T-helper 9 cell (primary cell): ENCODE measurements around the gene DCTN2.
"Not testable (repeated sequence)": the region's sequence is repeated elsewhere in the genome, so short reads cannot be mapped to it uniquely, and the experiment has no call there.

Source experiments
- DNase-seq: peaks from one replicate; pipeline ENCODE4 v3.0.0-alpha.2; 2020

DCTN2 gene

DNA sequence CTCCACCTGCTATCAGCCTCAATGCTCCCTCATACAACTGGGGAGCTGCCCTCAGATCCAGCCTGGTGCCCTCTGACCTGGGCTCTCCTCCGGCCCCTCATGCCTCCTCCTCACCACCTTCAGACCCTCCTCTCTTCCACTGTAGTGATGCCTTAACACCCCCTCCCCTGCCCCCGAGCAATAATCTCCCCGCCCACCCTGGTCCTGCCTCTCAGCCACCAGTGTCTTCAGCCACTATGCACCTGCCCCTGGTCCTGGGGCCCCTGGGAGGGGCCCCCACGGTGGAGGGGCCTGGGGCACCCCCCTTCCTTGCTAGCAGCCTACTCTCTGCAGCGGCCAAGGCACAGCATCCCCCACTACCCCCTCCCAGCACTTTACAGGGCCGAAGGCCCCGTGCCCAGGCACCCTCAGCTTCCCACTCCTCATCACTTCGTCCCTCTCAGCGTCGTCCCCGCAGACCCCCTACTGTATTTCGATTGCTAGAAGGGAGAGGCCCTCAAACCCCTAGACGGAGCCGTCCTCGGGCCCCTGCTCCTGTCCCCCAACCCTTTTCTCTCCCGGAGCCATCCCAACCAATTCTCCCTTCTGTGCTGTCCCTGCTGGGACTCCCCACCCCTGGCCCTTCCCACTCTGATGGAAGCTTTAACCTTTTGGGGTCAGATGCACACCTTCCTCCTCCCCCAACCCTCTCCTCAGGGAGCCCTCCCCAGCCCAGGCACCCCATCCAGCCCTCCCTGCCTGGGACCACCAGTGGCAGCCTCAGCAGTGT is 21.2 kb downstream of the DCTN2 start:
- no peak for DNase-seq

DNA sequence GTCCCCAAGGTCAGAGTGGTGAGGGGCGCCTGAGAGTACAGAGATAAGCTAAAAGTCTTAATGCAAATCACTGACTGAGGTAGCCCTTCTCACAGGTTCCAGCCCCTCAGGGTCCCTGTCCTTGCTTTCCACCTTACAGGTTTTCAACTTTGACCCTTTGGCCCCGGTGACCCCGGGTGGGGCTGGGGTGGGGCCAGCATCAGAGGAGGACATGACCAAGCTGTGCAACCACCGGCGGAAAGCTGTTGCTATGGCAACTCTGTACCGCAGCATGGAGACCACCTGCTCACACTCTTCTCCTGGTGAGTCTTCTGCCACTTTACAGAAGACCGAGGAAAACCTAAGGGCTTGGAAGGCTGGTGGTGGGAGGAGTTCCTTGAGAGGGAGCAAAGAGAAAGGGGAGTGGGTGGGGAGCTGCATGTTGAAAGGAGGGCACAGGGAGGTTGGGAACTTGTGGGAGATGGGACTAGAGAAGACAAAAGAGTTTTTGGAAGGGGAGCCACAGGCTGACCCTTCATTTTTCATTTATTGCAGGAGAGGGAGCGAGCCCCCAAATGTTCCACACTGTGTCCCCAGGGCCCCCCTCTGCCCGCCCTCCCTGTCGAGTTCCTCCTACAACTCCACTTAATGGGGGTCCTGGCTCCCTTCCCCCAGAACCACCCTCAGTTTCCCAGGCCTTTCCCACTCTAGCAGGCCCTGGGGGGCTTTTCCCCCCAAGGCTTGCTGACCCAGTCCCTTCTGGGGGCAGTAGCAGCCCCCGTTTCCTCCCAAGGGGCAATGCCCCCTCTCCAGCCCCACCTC is 22.0 kb downstream of the DCTN2 start:
- DNase-seq: no peak

DNA sequence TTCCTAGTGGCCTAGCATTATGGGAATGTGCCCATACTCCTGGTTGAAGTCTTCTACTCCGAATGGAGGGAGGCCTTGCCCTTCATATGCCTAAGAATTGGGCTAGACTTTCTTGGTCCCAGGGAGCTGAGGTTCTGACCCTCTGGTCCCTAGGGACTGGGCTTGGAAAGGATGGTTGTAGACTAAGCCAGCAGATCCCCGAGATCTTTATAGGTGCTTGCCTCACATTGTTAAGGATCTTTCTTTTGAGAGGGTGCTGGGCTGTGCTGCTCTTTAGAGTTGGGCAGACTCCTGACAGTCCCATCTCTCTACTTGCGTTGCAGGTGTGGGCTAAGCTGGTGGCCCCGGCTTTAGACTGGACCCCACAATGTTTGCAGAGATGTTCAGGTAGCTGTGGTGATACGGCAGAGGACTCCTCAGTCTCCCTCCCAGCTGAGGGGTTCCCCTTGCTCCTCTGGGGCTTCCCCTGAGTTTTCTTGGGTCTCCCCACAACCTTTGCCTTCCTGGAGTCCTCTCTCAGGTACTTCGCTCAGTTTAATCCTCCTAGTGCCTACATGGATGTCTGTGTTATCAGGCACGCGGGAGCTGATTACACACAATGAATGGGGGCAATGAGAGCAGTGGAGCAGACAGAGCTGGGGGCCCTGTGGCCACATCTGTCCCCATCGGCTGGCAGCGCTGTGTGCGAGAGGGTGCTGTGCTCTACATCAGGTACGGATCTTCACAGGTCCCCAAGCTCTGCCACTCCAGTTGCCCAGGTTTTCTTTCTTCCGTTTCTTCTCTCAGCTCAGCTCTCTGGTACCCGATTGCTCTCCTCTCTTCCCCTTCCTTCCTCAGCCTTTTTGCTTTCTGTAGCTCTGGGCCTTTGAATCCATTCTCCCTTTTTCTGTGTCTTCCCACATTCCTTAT is 23.0 kb downstream of the DCTN2 start:
- no peak for DNase-seq

DNA sequence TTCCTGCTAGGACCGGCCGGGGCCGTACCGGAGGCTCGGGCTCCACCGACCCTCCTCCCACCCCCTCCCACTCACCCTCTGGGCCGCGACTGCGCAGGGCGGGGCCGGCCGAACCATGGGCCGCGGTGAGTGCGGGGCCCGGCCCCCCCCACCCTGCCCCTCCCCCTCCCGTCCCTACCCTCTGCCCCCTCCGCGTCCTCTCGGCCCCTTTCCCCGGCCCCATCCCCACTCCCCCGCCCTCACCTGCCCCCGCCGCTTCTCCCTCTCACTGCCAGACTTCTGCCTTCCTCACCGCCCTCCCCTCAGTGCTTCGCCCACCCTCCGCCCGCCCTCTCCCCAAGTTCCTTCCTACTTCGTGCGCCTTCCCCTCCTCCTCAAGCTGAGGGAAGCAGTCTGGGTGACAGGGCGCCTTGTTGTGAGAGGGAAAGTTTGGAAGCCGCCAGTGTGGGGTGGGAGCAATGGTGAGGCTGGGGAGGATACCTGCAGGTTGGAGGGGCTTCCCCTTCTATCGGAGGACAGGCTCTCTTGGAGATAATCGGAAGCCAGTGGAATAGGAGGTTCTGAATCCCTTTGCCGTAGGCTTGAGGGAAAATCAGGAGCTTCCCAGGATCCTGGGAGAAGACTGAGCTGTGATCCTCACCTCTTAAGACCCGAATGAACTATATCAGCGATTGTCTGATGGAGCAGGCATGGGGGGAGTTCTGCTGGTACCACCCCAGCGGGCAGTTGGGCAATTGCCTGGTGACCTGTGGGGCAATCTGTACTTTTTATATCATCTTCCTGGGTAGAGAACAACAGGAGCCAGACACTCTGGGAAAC is 23.9 kb downstream of the DCTN2 start:
- peak; percentile 53 for DNase-seq

DNA sequence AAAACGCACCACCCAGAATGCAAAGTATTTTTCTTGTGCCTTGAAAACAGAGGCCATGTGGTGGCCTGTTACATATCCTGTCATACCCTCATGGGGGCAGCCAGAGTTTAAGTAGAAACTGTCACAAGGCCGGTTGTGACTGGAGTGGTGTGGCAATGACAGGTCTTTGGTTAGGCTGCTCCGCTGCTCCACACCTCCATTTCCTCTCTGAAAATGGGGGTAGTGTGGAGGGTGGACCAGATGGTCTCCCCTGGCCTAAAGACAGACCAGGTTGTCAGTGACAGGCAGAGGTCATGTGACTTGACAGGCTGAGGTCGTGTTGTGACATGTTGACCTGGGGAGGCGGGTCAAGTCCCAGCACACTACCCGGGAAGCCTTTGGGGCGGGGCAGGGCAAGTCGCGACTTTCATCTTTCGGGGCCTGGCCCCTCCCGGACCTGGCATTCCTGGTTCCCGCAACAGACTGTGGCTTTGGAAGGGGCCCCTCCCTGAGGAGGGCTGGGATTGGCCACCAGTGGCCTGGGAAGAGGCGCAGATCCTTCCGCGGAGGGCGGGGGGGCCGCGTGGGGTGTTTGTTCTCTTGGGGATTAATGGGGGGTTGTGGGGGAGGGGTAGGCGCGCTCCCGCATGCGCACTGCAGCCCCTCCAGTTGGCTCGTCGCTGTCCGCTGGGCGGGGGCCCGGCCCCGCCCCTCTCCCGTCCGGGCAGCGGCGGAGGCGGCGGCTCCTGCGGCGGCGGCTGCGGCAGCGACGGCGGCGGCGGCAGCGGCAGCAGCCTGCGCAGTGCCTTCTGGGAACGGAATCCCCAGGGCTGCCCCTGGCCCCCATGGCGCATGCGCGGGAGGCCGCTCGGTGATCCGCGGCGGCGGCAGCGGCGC is 24.7 kb downstream of the DCTN2 start, which contains the start of gene MBD6:
Gene MBD6, plus strand, starts transcription at position 814 of the 876 bp plus-strand sequence. CDS start 1,480 bp downstream, outside the sequence.
- DNase-seq: peak; percentile 86

DNA sequence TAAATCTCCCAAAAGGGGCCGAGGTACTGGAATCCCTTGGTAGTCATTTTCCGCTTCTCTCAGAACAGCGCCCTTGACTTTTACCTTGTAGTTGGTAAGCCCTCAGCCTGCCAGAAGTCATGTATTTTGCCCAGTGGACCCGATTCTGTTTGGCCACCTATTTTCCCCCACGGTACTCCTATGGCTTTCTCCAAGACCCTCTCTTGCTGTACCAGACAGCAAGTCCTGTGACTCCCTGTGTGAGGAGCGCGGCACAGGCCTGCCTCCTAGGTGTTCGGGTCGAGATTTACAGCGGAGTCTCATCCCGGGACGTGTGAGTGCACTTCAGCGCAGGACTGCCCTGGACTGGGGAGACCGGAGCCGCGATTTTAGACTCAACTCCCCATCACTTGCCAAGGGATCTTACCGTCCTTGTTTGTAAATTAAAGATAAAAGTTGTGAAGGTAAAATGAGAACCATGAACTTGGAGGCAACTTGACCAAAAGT is 25.4 kb downstream of the DCTN2 start:
- DNase-seq: no peak

DNA sequence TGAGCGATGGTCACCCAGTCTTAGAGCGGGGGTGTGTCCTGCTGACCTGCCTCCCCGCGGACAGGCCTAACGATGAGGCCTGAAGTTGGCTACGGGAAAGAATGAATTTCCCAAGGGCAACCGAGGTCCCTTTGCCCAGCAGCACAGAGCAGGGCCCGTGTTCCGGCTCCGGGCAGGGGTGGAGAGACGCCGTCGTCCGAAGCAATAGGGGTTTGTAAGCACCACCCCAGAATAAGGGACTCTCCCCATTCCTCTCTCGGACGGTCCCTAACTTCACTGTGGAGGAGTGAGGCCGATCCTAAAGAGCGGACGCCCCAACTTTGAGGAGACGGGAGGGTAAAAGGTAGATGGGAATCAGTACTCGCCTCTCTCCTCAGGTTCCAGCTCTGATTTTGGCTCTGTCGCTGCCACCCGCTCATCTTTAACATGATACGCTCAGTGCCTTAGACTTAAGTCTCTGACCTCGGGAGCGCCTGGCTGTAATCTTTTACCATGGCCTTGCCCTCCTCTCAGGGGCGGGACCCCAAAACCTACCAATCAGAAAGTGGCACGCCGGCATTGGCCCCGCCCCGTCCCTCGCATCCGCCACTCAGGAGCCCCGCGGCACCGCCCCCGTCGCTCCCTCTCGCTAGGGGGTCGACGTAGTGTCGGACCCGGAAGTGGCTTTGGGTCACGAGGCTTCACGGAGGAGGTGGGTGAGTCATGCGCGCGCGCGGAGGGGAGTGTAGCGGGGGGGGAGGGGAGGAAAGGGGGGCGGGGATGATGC is 26.8 kb downstream of the DCTN2 start, which contains the start of gene DDIT3:
Gene DDIT3, minus strand, starts transcription at position 462 of the 766 bp plus-strand sequence. CDS start 3,108 bp downstream, outside the sequence.
- DNase-seq: peak; percentile 99

DNA sequence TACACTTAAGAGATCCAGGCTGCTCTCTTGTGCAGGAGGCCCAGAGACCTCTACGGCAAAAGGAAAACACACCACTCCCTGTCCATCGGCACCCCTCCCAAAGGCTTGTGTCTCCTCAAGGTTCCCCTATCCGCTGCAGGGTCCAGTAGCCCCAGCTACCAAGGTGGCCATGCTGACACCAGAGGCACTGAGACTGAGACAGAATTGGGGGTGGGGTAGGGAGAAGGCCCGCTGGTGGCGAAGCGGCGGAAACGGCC is 27.3 kb downstream of the DCTN2 start:
- peak; percentile 13 for DNase-seq

DNA sequence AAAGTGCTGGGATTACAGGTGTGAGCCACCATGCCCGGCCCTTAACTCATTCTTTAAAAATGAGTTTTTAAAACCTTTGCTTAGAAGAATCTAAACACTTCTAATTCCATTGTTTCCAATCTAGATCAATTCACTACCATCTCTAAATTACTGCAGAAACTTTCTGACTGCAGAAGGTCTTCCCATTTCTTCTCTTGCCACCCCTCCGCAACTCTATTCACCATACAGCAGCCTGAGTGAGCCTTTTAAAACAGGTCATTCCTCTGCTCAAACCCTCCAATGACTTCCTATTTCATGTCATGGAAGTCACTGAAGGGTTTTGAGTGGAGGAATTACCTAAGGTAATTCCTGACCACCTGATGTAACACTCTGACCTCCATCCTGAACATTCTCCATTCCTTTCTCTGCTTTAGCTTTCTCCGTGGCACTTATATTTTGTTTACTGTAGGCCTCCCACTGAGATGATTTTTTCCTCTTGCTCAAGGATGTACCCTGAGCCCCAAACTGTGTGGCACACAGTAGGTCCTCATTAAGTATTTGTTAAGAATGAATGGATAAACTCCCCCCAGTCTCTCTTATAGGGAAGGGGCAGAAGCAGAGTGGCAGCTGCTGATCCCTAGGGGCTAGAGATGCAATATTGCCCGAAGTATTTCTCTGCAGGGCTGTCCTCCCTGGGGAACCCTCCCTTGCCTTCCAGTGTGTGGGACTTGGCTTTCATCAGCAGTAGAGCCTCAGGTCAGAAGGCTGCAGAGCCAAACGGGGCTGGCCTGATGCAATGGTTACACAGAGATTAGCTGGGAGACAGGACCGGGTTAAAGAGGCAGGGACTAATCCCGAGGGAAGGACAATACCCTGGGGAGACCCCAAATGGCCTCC is 27.8 kb downstream of the DCTN2 start:
- DNase-seq: no peak

DNA sequence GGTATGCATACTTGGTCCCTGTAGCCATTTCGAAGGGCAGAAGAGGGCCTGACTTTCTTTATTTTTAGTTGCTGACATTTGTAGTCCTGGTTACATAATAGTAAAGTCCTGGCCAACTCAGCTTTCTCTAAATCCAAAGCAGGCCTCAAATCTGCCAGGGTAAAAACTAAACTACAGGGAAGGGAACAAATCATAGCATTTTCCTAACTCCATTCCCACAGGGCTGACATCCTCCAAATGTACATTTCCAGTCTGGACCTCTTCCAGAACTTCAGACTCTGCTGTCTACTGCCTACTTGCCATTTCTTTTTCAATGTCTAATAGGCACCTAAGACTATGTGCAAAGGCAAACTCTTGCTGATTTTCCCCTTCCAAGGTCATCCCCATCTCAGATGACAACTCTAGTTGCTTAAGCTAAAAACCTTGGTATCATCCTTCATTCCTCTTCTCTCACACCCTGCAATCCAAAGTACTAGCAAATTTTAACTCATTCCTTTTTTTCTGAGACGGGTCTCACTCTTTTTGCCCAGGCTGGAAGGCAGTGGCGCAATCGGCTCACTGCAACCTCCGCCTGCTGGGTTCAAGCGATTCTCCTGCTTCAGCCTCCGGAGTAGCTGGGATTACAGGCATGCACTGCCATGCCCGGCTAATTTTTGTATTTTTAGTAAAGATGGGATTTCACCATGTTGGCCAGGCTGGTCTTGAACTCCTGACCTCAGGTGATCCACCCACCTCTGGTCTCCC is 28.6 kb downstream of the DCTN2 start:
- DNase-seq: no peak

DNA sequence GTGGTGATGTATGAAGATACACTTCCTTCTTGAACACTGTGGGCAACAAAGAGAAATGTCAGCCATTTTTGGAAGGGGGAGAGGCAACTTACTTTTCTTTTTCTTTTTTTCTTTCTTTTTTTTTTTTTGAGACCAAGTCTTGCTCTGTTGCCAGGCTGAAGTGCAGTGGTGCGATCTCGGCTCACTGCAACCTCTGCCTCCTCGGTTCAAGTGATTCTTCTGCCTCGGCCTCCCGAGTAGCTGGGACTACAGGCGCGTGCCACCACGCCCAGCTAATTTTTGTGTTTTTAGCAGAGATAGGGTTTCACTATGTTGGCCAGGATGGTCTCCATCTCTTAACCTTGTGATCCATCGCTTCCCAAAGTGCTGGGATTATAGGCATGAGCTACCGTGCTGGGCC is 29.3 kb downstream of the DCTN2 start:
- DNase-seq: not testable (repeated sequence)

DNA sequence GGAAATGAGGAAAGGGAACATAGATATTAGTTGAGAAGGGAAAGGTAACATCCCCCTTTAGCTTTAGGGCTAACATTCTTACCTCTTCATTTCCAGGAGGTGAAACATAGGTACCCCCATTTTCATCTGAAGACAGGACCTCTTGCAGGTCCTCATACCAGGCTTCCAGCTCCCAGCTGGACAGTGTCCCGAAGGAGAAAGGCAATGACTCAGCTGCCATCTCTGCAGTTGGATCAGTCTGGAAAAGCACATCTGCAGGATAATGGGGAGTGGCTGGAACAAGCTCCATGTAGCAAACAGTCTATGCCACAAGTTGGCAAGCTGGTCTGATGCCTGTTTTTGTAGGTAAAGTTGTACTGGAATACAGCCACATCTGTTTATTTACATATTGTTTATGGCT is 29.8 kb downstream of the DCTN2 start:
- DNase-seq: no peak

DNA sequence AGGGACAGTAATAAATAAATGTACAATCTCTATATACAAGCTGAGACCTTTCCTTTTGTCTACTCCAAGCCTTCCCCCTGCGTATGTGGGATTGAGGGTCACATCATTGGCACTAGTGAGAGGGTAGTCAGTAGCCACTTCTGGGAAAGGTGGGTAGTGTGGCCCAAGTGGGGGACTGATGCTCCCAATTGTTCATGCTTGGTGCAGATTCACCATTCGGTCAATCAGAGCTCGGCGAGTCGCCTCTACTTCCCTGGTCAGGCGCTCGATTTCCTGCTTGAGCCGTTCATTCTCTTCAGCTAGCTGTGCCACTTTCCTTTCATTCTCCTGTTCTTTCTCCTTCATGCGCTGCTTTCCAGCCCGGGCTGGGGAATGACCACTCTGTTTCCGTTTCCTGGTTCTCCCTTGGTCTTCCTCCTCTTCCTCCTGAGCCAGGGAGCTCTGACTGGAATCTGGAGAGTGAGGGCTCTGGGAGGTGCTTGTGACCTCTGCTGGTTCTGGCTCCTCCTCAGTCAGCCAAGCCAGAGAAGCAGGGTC is 30.3 kb downstream of the DCTN2 start:
- DNase-seq: no peak

DNA sequence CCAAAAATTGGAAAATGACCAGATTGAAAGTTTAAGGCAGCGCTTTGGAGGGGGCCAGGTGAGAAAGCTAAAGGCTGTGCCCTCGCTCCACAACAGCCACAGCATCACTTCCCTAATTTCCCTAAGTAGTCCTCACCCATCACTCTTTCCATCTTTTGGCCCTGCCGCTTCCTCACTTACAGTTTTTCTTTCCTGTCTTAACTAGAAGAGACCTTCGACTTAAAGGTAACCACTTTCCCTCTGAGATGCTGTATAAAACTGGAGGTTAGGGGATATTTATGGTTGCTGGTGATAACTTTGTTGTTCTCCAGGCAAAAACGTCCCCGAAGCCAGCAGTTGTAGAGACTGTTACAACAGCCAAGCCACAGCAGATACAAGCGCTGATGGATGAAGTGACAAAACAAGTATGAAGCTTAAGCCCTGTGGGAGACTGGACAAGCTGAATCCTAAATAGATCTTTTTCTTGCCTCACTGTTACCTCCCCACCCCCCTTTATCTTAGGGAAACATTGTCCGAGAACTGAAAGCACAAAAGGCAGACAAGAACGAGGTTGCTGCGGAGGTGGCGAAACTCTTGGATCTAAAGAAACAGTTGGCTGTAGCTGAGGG is 31.0 kb downstream of the DCTN2 start:
- no peak for DNase-seq

DNA sequence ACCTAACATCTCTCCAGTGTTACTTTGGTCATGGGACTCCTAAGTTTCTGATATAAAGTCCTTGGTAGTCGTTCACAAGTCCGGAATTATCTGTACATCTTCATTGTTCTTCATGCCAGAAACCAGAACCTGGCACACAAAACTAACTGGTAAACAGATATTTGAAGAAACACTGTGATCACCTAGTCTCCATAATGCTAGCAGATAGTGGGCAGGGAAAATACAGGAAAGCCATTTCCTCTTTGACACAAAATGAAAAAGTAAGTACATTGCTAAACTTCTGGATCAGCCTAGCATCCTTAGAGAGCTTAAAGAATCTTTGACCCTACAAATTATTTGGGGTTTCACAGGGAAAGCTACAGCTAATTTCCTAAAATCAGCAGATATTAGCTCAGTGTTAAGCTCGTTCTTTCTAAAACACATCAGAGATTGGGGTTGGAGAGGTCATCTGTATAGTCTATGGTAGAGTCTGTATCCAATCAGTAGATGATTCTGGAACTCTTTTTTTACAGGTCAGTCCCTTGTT is 31.5 kb downstream of the DCTN2 start:
- no peak for DNase-seq

DNA sequence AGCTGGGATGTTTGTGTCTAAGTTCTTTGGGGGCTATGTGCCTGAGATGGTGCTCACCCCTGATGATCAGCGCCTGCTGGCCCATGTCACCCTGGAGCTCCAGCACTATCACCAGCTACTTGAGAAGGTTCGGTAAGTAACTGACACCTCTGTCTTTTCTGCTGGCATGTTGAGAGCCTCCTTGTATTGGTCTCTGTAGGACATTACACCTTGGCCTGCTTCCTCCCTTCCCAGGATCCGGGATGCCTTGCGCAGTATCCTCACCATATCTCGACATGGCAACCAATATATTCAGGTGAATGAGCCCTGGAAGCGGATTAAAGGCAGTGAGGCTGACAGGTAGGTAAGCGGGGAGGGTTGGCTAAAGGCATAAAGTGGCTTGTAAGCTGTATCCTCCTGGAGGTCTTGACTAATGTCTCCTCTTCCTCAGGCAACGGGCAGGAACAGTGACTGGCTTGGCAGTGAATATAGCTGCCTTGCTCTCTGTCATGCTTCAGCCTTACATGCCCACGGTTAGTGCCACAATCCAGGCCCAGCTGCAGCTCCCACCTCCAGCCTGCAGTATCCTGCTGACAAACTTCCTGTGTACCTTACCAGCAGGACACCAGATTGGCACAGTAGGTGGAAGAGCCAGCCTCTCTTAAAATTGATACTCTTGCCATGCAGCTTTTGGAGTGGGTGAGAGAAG is 32.1 kb downstream of the DCTN2 start:
- no peak for DNase-seq

DNA sequence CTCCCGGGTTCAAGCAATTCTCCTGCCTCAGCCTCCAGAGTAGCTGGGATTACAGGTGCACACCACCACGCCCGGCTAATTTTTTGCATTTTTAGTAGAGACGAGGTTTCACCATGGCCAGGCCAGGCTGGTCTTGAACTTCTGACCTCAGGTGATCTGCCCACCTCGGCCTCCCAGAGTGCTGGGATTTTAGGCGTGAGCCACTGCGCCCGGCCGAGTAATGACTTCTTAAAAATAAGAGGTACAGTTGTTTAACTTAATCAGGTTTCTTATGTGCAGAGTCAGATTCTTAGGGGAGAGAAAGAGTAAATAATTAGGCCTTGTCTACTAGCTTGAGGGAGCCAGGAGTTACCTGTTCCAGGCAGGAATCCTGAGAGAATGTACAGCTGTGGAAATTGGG is 32.7 kb downstream of the DCTN2 start:
- DNase-seq: not testable (repeated sequence)
